ENCODE results near the gene CLCN6.

Gene CLCN6

DNA sequence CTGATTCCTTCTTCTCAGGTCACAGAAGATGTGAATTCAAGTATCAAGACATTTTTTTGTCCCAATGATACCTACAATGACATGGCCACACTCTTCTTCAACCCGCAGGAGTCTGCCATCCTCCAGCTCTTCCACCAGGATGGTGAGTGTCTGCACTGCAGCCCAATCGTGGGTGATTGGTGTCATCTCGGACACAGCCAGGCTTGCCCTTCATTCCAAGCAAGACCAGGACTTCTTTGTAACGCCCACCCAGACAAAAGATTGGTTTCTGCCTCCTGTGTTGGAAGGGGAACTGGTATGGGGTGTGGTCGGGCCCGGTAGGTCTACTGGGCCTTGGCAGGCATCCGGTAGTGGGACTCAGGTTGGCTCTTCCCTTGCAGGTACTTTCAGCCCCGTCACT is 27.5 kb downstream of the CLCN6 start:
- DNase-seq, result no peak

DNA sequence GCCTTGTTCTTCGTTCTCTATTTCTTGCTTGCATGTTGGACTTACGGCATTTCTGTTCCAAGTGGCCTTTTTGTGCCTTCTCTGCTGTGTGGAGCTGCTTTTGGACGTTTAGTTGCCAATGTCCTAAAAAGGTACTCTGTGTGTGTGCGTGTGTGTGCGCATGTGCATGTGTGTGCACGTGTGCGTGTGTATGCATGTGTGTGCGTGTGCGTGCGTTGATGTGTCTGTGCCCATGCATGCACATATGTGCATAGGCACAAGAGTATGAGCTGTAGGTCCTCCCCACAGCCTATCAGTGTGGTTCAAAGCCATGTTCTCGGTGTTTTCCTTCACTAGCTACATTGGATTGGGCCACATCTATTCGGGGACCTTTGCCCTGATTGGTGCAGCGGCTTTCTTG is 27.9 kb downstream of the CLCN6 start:
- DNase-seq, result no peak

GRCh38 chr1:11835441-11836225 is 29.6 kb downstream of the CLCN6 start:
- DNase-seq, result no peak

- DNase-seq, result no peak
Observed at GRCh38 chr1:11836955-11837766, 31.2 kb downstream of the CLCN6 start.

DNA sequence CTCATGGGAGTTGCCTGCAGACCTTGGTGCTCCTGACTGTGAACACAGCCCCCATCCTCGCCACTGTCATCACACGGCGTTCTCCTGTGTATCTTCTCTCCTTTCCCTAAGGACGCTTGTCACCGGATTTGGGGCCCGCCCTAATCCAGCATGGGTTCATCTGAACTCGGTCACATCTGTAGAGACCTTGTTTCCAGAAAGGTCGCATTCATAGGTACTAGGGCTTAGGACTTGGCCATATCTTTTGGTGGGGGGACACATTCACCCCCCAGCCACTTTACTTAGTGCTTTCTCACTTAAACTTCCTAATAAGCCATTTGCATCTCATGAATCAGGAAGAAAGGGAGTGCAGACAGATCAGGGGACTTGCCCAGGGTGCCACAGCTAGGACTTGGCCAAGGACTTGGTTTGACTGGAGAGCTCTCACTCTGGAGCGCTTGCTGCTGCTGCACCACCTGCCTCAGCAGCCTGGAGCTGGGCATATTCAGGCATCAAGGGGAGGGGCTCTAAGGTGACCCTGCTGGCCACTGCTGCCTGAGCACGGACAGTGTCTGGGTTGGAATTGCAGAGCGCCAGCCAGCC is 31.9 kb downstream of the CLCN6 start:
- DNase-seq, result no peak

- peak; percentile 73 for DNase-seq
Observed at GRCh38 chr1:11838349-11839272, 32.6 kb downstream of the CLCN6 start.

- DNase-seq, result no peak
Observed at GRCh38 chr1:11839727-11840705, 34.0 kb downstream of the CLCN6 start.

DNA sequence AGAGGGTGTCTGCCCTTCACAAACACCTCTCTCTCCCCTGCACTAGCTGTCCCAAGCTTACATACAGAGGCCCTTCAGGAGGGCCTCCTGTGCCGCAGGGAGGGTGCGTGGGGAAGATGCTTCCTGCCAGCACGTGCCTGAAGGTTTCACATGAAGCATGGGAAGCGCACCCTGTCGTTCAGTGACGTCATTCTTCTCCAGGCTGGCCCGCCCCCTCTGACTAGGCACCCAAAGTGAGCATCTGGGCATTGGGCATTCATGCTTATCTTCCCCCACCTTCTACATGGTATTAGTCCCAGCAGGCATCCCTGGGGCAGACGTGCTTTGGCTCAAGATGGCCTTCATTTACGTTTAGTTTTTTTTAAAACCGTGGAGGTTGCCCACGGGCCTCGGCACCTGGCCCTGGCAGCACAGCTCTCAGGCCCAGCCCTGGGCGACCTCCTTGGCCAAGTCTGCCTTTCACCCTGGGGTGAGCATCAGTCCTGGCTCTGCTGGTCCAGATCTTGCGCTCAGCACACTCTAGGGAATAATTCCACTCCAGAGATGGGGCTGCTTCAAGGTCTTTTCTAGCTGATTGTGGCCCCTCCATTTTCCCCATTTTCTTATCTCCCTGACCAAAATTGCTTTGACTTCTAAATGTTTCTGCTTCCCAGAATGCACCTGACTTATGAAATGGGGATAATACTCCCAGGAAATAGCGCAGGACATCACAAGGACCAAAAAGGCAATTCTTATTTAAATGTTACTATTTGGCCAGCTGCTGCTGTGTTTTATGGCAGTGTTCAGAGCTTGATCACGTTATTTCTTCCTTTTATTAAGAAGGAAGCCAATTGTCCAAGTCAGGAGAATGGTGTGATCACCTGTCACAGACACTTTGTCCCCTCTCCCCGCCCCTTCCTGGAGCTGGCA is 35.5 kb downstream of the CLCN6 start:
- DNase-seq, result no peak

GRCh38 chr1:11842154-11843041 is 36.4 kb downstream of the CLCN6 start:
- DNase-seq, result no peak

DNA sequence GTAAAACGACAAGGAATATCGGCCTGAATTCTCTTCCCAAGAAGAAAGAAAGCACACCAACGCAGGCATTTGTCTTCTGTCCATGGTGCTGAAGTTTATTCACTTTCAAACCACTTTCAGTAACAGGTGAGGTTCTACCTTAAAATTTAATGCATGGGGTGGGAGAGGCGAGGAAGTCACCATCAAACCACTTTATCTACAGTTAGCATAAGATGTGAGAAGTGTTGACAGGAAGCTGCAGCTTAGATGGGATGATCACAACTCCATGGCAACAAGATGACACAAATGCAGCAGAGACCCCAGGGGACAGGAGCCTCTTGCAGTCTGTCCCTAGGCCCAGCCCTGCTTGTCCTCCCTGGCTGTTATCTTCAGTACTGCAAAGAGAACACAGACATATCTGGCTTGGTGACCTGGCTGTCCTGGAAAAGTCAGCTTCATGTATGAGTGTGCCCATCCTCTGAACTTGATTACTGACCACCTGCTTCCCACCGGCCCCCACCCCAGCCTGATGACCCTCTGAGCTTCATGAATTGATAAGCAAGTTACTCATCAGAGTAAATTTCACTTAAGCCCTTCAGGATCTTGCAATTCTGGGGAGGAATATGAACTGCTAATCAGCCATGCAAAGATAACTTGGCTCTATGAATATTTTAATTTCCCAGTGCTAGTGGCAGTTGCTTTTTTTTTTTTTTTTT is 39.8 kb downstream of the CLCN6 start:
- DNase-seq, result no peak

GRCh38 chr1:11847667-11848372 is 41.8 kb downstream of the CLCN6 start, which contains the start of gene NPPA:
Gene NPPA, minus strand, starts transcription at chr1:11847783. Its CDS starts 99 bp downstream, at chr1:11847684.
- no peak for DNase-seq

- DNase-seq, result no peak
Observed at GRCh38 chr1:11848373-11848700, 42.3 kb downstream of the CLCN6 start.

GRCh38 chr1:11850156-11850555 is 44.2 kb downstream of the CLCN6 start:
- no peak for DNase-seq

- peak; percentile 7 for DNase-seq
Observed at GRCh38 chr1:11851180-11851579, 45.2 kb downstream of the CLCN6 start.

GRCh38 chr1:11854519-11854918 is 48.5 kb downstream of the CLCN6 start:
- no peak for DNase-seq

GRCh38 chr1:11855430-11855829 is 49.4 kb downstream of the CLCN6 start:
- peak; percentile 36 for DNase-seq

DNA sequence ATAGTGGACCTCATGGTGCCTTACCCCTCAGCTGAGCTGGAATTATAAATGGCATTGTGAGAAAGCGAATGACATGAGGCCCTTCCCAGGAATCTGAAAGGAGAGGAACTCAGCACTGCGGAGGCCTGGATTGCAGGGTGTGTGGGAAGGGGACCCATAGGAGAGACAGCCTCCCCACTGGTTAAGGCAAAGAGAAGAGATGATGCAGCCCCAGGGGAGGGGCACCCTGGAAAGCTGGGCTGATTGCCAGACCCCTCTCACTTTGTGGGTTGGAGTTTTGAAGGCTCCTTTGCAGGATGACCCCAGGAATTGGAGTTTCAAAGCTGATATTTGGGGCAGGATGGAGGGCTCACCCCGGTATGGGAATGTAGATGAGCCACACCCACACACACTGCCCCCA is 50.7 kb downstream of the CLCN6 start:
- DNase-seq, result no peak

All from activated CD4-positive, alpha-beta T cell treated with anti-CD3 and anti-CD28 coated beads, Interleukin-10, Interleukin-2, amounts not matched to agents 100 ng/mL and 50 ng/mL, durations not matched to agents 16 hours and 8 hours (primary cell).